Stimulated activated CD4-positive, alpha-beta T cell treated with anti-CD3 and anti-CD28 coated beads, Interleukin-4, amount 100 ng/mL, for 48 hours (primary cell): Measurements from ENCODE around the gene ITSN1.
"Not testable (repeated sequence)": the region's sequence is repeated elsewhere in the genome, so short reads cannot be mapped to it uniquely, and the experiment has no call there.

Source experiments
- DNase-seq, 2 donors: peaks; one replicate each; pipeline ENCODE4 v3.0.0-alpha.2; 2020; ENCODE audit warnings: low read depth in 2 of 2

The ITSN1 gene

DNA sequence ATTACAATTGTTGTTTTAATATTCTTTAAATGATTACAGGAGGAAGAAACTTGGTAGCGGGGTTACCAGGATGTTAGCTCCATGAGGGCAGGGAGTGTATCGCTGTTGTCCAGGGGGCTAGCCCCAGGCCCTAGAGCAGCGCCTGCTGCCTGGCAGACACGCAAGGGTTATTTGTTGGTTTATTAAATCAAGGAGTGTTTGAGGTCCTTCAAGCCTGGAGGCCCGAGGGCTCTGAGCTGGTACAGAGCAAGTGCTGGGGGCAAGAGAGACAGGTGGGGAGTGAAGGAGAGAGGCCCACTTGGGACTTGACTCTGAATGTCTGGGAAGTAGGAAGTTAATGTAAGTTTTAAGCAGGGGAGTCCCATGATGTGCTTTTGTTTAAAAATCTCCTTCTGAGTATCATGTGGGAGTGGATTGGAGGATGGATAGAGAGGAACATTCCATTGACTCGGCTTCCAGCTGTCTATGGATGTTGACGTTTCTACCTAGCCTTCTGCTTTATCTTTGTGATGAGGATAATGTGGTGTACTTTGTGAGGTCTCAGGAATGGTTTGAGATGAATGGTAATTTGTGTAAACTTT is 8.7 kb downstream of the ITSN1 start:
- DNase-seq = no peak

- no peak for DNase-seq
Observed at GRCh38 chr21:33651965-33652680, 9.8 kb downstream of the ITSN1 start.

- DNase-seq = no peak
Observed at GRCh38 chr21:33654412-33654811, 12.1 kb downstream of the ITSN1 start.

DNA sequence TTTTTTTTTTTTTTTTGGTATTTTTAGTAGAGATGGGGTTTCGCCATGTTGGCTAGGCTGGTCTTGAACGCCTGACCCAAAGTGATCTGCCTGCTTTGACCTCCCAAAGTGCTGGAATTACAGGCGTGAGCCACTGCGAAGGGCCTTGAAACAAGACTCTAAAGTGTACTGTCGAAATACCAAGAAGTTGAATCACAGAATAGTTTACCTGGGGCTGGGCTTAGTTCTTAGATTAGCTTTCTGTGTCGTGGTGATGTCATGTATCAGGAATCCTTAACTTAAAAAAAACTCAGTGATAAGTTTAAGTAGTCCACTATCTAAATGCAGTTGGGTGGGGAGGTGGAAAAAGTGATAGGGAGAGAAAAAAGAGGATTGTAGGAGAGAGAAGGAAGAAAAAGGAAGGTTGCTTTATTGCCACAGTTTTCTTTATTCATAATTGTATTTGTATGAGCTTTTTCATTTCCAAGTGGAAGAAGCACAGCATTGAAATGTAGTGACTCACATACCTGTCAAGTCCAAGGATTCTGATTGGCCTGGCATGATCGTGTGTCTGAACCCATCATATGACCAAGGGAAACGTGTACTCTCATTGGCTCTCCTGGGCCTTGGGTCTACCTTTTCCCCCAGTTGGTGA is 13.4 kb downstream of the ITSN1 start:
- DNase-seq = no peak

DNA sequence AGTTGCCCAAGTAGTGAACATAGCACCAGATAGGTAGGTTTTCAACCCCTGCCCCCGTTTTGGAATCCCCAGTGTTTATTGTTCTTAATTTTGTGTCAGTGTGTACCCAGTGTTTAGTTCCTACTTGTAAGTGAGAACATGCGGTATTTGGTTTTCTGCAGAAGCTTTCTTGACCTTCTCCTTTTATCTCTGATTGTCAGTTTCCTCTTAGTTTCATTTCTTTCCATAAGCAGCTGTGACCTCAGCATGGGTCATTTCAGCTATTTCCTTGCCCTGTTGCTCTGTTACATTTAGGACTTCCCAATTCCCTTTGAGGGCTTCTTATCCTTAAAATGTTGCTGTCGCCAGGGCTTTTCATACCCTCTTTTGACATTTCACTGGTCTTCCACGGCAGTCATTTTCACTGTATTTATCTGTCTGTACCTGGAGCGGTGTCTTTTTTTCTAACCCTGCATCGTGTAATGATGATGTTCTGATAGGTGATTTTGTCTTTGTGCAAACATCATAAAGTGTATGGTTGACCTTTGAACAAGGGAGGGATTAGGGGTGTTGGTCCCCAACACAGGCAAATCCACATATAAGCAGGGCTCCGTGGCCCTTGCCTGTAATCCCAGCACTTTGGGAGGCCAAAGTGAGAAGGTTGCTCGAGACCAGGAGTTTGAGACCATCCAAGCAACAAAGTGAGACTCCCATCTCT is 15.0 kb downstream of the ITSN1 start:
- DNase-seq = no peak

GRCh38 chr21:33658919-33659567 is 16.7 kb downstream of the ITSN1 start:
- no peak for DNase-seq

DNA sequence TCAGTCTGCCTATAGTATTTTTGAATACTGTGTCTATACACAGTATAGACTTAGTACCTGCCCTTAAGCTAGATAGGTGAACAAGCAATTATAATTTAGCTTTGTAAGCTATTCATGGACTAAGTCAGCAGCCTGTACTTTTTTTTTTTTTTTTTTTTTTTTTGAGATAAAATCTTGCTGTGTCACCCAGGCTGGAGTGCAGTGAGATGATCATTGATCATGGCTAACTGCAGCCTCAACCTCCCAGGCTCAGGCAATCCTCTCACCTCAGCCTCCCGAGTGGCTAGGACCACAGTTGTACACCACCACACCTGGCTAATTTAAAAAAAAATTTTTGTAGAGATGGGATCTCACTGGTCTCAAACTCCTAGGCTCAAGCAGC is 17.3 kb downstream of the ITSN1 start:
- no peak for DNase-seq

DNA sequence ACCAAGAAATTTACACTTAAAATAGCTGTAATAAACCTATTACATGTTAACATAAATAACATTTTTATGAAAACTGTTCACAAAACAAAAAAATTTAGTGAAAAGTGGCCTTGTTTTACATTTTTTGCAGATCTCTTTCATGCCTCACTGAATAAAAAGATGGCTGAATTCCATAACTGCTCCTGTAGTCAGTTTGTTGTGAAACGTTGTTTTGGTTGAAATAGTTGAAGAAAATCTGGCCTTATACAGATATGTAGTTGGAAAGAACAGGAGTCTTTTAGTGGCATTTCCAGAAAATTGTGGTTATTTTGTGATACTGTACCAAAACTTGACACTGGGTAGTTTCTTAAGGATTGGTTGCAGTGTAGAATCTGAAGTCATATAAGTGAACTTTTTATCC is 18.1 kb downstream of the ITSN1 start:
- DNase-seq = no peak

DNA sequence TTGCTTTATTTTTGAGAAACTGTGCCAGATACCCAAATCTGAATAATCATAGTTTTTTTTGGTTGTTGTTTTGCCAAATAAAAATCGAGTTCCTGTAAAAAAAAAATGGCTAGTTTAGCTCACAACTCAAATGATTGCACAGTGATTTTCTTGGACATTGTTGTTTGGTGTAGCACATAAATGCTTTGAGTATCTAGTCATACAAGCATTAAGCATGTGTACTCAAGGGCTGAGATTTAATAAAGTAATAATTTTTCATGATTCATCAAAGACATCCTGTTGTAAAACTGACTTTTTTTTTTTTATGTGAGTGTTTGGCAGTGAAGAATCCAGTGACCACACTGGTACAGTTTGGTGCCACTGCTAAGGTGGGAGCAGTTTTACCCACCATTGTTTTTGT is 18.8 kb downstream of the ITSN1 start:
- no peak for DNase-seq

GRCh38 chr21:33662046-33662445 is 19.7 kb downstream of the ITSN1 start:
- no peak for DNase-seq

DNA sequence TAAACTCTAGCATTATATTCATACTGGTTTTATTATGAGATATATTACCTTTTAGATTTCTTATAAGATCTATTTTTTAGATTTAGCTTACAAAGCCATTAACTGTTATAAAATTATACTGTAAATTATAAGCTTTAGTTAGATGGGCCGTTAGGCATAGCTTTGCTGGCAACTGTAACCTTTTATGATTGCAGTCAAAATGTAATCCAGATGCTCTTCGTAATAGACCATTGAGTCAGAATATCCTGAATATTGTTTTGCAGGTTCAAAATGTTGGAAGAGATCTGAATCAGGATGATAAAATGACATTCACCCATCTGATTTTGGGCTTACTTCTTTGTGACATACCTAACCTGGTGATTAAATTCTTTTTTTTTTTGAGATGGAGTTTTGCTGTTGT is 20.9 kb downstream of the ITSN1 start:
- DNase-seq = no peak

DNA sequence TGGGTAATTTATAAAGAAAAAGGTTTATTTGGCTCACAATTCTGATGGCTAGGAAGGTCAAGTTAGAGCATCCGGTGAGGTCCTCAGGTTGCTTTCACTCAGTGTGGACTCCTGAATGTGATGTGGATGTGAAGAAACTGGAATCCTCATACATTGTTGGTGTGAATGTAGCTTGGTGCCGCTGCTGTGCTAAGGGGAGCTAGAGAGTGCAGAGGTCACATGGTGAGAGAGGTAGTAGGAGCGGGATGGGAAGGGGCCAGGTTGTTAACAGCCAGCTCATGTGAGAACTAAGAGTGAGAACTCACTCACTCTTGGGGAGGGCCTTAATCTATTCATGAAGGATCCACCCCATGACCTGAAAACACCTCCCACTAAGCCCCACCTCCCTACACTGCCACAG is 21.8 kb downstream of the ITSN1 start:
- DNase-seq = no peak

- DNase-seq = no peak
Observed at GRCh38 chr21:33666153-33666552, 23.9 kb downstream of the ITSN1 start.

GRCh38 chr21:33667636-33668035 is 25.3 kb downstream of the ITSN1 start:
- no peak for DNase-seq

DNA sequence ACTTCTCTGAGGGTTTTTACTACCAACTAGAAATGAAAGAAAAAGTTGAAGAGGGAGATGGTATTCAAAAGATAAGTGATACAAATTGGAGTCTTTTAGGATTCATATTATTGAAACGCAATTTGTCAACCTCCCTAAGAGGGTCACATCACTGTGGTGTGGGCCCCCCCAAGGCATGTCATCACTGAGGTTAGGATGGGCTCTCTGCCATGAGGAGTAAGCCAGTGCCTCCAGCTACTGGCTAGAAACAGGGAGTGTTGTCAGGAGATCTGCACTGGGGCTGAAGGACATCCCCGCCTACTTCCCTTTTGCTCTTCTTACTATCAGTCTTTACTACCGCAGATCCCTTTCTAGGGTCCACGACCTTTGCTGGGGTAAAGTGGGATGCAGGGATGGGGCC is 25.9 kb downstream of the ITSN1 start:
- DNase-seq = no peak

- DNase-seq = no peak
Observed at GRCh38 chr21:33668620-33669019, 26.3 kb downstream of the ITSN1 start.

- DNase-seq = peak in 1 of 2 donors; percentile 1
Observed at GRCh38 chr21:33670076-33670978, 28.0 kb downstream of the ITSN1 start.

GRCh38 chr21:33673473-33673872 is 31.2 kb downstream of the ITSN1 start:
- no peak for DNase-seq

DNA sequence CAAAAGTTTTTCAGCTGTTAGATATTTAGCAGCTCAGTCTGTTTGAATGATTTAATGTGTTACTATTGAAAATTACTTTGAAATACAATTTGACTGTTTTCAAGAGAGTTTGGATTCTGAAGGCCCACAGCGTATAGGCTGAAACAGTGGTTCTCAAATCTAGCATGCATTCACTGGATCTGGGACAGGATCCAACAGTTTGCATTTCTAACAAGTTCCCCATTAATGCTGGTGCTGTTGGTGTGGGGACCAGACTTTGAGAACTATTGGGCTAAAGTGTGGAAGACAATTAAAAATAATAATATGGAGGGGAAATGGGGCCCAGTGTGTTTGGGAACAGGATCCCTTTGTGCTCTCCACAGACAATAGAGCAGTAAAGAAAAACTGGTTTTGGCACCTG is 31.9 kb downstream of the ITSN1 start:
- no peak for DNase-seq

DNA sequence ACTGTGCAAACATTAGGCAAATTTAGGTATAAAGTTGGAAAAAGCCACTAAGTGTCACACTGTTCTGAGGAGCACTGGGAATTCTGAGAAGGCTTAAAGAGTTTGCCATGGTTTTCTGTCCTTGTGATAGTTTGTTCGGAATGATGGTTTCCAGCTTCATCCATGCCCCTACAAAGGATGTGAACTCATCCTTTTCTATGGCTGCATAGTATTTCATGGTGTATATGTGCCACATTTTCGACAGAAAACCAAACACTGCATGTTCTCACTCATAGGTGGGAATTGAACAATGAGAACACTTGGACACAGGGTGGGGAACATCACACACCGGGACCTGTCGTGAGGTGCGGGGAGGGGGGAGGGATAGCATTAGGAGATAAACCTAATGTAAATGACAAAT is 34.4 kb downstream of the ITSN1 start:
- not testable (repeated sequence) for DNase-seq

DNA sequence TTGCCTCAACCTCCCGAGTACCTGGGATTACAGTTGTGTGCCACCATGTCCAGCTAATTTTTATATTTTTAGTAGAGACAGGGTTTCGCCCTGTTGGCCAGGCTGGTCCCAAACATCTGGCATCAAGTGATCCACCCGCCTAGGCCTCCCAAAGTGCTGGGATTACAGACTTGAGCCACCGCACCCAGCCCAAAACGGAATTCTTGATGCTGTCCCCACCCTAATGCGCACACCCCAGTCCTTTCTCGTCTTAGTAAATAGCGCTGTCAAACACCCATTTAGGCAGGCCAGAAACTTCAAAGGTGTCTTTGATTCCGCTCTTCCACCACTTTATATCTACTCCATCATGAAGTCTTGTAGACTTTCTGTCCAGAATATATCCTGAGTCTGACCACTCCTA is 35.1 kb downstream of the ITSN1 start:
- DNase-seq = no peak
